Naive thymus-derived CD4-positive, alpha-beta T cell (primary cell): ENCODE measurements around the gene RNASE12. TPM values are rescaled to one million over a fixed set of nuclear protein-coding genes. Genes with fewer than 3 reads are reported as not detected.
"Not testable (repeated sequence)": the region's sequence is repeated elsewhere in the genome, so short reads cannot be mapped to it uniquely, and the experiment has no call there.

Experiments used
- ATAC-seq: fragments of 150-1000 bp; cut with Tn5 transposase; 2 replicates; pipeline ENCODE4 v1.10.0; 2021; ENCODE audit warnings: mild to moderate bottlenecking, moderate library complexity
- CTCF ChIA-PET: fragments of 350-600 bp; sonication (Branson Sonifier 250); formaldehyde crosslinking; loops from one replicate; lab custom pipeline; 2021; ENCODE audit warnings: antibody characterized with exemption; lab: Charles Lee
- POLR2A ChIA-PET: fragments of 350-600 bp; sonication (Branson Sonifier 250); formaldehyde crosslinking; loops from one replicate; lab custom pipeline; 2021; ENCODE audit warnings: antibody characterized with exemption, inconsistent platforms; lab: Charles Lee
- DNase-seq, 9 donors: peaks; one replicate each; pipeline versions ENCODE4 v3.0.0 to v3.0.0-alpha.2; 2020 to 2022; ENCODE audit warnings: mixed read lengths in 1 of 9
- H3K27ac ChIP-seq: one replicate; pipeline ENCODE4 v1.7.0; 2013; ENCODE audit warnings: mild to moderate bottlenecking, low read depth, low read length, moderate library complexity
- H3K27me3 ChIP-seq, 2 donors: one replicate each; pipeline ENCODE4 v1.7.0; 2013; ENCODE audit warnings: low read length in 2 of 2, mild to moderate bottlenecking in 2 of 2, moderate library complexity in 2 of 2; ENCODE audit not compliant: control insufficient read depth in 2 of 2, insufficient read depth in 2 of 2
- H3K36me3 ChIP-seq, 3 experiments: 1 replicate in 2 of 3; 2 replicates in 1 of 3; pipeline ENCODE4 v1.7.0; 2013; ENCODE audit warnings: low read length in 3 of 3, mild to moderate bottlenecking in 3 of 3, moderate library complexity in 1 of 3; ENCODE audit not compliant: insufficient read depth in 3 of 3, control insufficient read depth in 2 of 3
- H3K4me1 ChIP-seq, 2 donors: one replicate each; pipeline ENCODE4 v1.7.0; 2013; ENCODE audit warnings: low read length in 2 of 2, mild to moderate bottlenecking in 2 of 2, moderate library complexity in 1 of 2; ENCODE audit not compliant: control insufficient read depth in 2 of 2, insufficient read depth in 2 of 2
- H3K4me3 ChIP-seq: 2 replicates; pipeline ENCODE4 v1.7.0; 2013; ENCODE audit warnings: mild to moderate bottlenecking, low read length
- H3K9me3 ChIP-seq, 3 experiments: 1 replicate in 2 of 3; 2 replicates in 1 of 3; pipeline ENCODE4 v1.7.0; 2013; ENCODE audit warnings: low read length in 3 of 3; ENCODE audit not compliant: control insufficient read depth in 2 of 3
- H3K27ac Mint-ChIP-seq, 9 donors: one replicate each; pipeline ENCODE4 v1.8.0; 2020 to 2022; ENCODE audit warnings: mixed read lengths in 9 of 9, mild to moderate bottlenecking in 8 of 9, moderate library complexity in 5 of 9, inconsistent platforms in 2 of 9
- H3K27me3 Mint-ChIP-seq, 5 donors: one replicate each; pipeline ENCODE4 v1.8.0; 2021 to 2022; ENCODE audit warnings: mixed read lengths in 5 of 5, mild to moderate bottlenecking in 1 of 5
- H3K36me3 Mint-ChIP-seq, 5 donors: one replicate each; pipeline ENCODE4 v1.8.0; 2020 to 2022; ENCODE audit warnings: mixed read lengths in 5 of 5, mild to moderate bottlenecking in 3 of 5, inconsistent platforms in 1 of 5
- H3K4me1 Mint-ChIP-seq, 7 donors: one replicate each; pipeline ENCODE4 v1.8.0; 2020 to 2022; ENCODE audit warnings: mixed read lengths in 7 of 7, mild to moderate bottlenecking in 3 of 7, inconsistent platforms in 1 of 7
- H3K4me3 Mint-ChIP-seq, 10 donors: one replicate each; pipeline ENCODE4 v1.8.0; 2020 to 2022; ENCODE audit warnings: mild to moderate bottlenecking in 10 of 10, mixed read lengths in 10 of 10, moderate library complexity in 6 of 10, inconsistent platforms in 2 of 10
- H3K9me3 Mint-ChIP-seq, 11 donors: one replicate each; pipeline ENCODE4 v1.8.0; 2020 to 2022; ENCODE audit warnings: mixed read lengths in 11 of 11, mild to moderate bottlenecking in 4 of 11, inconsistent platforms in 1 of 11, moderate library complexity in 1 of 11
- intact Hi-C, 2 donors: fragments of 100-400 bp; cut with micrococcal nuclease; formaldehyde crosslinking; loops; one replicate each; pipeline ENCODE4 v1.15.1; 2023
- polyA plus RNA-seq, 2 donors: library from polyadenylated mRNA; unstranded; fragments of 300-500 nt; fragmentation: Illumina TruSeq; gene quantifications; one replicate each; pipeline ENCODE4 v1.2.3, GENCODE V29; 2021
- total RNA-seq, 6 experiments: library from RNA in 5 of 6; stranded (reverse) in 5 of 6; gene quantifications; 1 replicate in 5 of 6; 2 replicates in 1 of 6; pipeline ENCODE4 v1.2.3 and lab custom pipeline; 2021 to 2026

Gene RNASE12
- total and polyA plus RNA-seq, 7 experiments from 2014 or later: not detected

DNA sequence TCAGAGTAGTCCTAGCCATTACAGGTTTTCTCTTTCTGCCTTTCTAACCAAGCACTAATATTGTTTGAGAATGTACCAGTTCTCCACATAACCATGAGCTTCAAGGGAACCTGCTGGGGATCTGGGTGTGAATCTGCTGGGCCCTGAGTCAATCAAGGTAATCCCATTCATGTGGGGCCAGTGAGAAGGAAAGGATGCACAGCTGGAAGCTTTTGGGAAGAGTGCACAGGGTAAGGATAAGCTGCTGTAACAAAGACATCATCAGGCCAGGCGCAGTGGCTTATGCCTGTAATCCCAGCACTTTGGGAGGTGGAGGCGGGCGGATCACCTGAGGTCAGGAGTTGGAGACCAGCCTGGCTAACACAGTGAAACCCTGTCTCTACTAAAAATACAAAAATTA, 4.5 kb upstream of the RNASE12 start:
- H3K27me3 ChIP-seq, POLR2A ChIA-PET, intact Hi-C loops, H3K27ac Mint-ChIP-seq, H3K36me3 Mint-ChIP-seq, DNase-seq, H3K4me3 ChIP-seq, H3K4me3 Mint-ChIP-seq, H3K9me3 Mint-ChIP-seq, H3K36me3 ChIP-seq, H3K27ac ChIP-seq, H3K4me1 ChIP-seq, CTCF ChIA-PET, ATAC-seq, H3K9me3 ChIP-seq: not testable (repeated sequence)
- Mint-ChIP-seq H3K4me1 (peaks cover 0 to 12% (median 7%) of the 10 kb centered on the region in 7 donors), H3K27me3 (peaks cover 0 to 14% (median 0%) of the 10 kb centered on the region in 5 donors)

DNA sequence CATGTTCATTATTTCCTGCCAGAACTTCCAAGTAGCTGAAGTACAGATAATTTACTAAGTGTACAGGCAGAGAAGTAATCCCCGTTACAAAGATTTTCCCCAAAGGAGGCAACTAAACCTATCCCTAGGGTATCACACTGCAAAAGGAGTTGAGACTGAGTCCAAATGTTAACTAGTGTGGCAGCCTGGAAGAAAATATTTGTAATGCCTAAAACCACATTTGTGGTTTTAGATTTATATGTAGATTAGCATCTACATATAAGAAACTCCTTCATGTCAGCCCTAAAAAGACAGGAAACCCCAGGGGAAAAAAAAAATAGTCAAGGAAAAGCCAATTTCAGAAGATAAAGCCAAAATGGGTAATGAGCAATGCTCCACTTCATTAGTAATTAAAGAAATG, 1.4 kb upstream of the RNASE12 start:
- Mint-ChIP-seq H3K9me3 (peaks cover 0 to 2% (median 0%) of the 10 kb centered on the region in 11 donors), H3K36me3 (no peaks in the 10 kb centered on the region), H3K4me3 (no peak overlapping the region), H3K4me1 (peaks cover 0 to 12% (median 7%) of the 10 kb centered on the region in 7 donors), H3K27ac (no peak overlapping the region), H3K27me3 (peaks cover 0 to 18% (median 3%) of the 10 kb centered on the region in 5 donors)
- H3K27ac ChIP-seq: no peak overlapping the region
- no peaks in the 10 kb centered on the region for H3K27me3 ChIP-seq
- no peak for ATAC-seq
- no peak for DNase-seq
- intact Hi-C loops: no loop called here
- POLR2A ChIA-PET: no interaction called here
- CTCF ChIA-PET: interaction anchor here (0.7 kb wide), 1 partner anchor 179 kb away, joined by 5 read pairs; the partner anchor contains the start of gene TEP1
- no peaks in the 10 kb centered on the region for H3K4me1 ChIP-seq
- no peaks in the 10 kb centered on the region for H3K36me3 ChIP-seq
- no peak overlapping the region for H3K4me3 ChIP-seq
- H3K9me3 ChIP-seq: no peaks in the 10 kb centered on the region

DNA sequence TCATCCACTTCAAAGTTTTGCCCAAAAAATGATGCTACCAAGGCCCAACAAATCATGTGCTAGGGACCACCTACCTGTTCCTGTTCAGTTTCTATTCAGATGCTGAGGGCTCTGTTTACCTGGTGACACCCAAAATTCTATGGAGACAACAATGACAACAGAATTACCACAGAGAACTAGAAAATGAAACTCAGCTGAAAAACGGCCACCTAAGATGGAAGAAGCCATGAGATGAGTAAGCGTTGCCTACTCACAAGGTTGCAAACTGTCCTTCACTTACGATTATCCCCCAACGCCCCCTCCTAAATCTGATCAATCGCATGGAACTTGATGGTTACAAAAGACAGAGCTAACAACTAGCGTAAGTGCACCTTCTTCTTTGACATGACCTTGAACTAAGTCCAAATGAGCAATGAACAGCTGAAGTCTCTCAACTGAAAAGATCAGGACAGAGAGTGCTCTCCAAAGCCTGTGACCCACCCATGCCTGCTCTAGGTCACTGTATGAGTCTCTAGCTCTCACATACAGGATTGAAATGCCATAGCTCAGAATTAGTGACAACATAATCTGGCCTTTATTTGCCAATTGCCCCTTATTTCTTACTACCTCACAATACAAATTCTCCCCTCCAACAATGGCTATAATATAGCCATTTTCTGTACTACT, 3.6 kb downstream of the RNASE12 start, which contains the start of gene RNASE11:
RNASE11 (minus strand) TSS at position 513 of the 666 bp plus-strand sequence.
- Mint-ChIP-seq H3K9me3 (peaks cover 0 to 10% (median 2%) of the 10 kb centered on the region in 11 donors), H3K27ac (peak within 1 kb of the TSS in 2 of 9 donors; percentile 9 to 29), H3K4me3 (no peak within 1 kb of the TSS), H3K36me3 (peaks cover 0 to 6% (median 0%) of the 10 kb centered on the region in 5 donors), H3K4me1 (peaks cover 0 to 8% (median 4%) of the 10 kb centered on the region in 7 donors), H3K27me3 (peaks cover 0 to 22% (median 5%) of the 10 kb centered on the region in 5 donors)
- H3K36me3 ChIP-seq: no peaks in the 10 kb centered on the region
- POLR2A ChIA-PET: interaction anchor here (0.5 kb wide), 1 partner anchor 136 kb away, joined by 3 read pairs; no protein-coding TSS in a partner anchor
- intact Hi-C loops: no loop called here
- no peaks in the 10 kb centered on the region for H3K9me3 ChIP-seq
- no peaks in the 10 kb centered on the region for H3K27me3 ChIP-seq
- no peak within 1 kb of the TSS for H3K4me3 ChIP-seq
- no peak within 1 kb of the TSS for H3K27ac ChIP-seq
- H3K4me1 ChIP-seq: no peaks in the 10 kb centered on the region
- CTCF ChIA-PET: interaction anchor here (0.5 kb wide), 1 partner anchor 285 kb away, joined by 3 read pairs; no protein-coding TSS in a partner anchor
- ATAC-seq (no peak), DNase-seq (no peak)

DNA sequence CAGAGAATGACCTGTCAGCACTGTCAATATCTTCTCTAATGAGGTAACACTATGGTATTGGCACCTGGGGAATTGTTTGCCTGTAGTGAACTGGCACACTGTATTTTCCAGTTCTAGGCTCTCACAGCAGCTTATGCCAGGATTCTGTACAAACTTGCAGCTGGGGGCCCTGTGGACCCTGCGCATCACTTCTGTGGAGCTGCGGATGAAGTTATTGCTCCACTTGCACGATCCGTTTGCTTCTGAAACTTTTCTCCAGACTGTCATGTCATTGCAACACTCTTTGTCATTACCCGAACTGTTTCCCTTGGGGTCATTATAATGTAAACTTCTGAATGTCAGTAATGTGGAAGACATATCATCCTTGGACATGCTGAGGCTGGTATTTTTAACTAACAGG, 7.3 kb downstream of the RNASE12 start:
- H3K4me1 ChIP-seq: no peaks in the 10 kb centered on the region
- POLR2A ChIA-PET: no interaction called here
- no peak for ATAC-seq
- H3K27ac Mint-ChIP-seq: no peak overlapping the region
- H3K9me3 Mint-ChIP-seq: peaks cover 0 to 10% (median 2%) of the 10 kb centered on the region in 11 donors
- no peaks in the 10 kb centered on the region for H3K27me3 ChIP-seq
- no peak overlapping the region for H3K4me3 Mint-ChIP-seq
- no peak overlapping the region for H3K27ac ChIP-seq
- DNase-seq: no peak
- H3K9me3 ChIP-seq: no peaks in the 10 kb centered on the region
- peaks cover 0 to 5% (median 0%) of the 10 kb centered on the region in 7 donors for H3K4me1 Mint-ChIP-seq
- peaks cover 0 to 6% (median 0%) of the 10 kb centered on the region in 5 donors for H3K36me3 Mint-ChIP-seq
- intact Hi-C loops: no loop called here
- peaks cover 0 to 8% (median 5%) of the 10 kb centered on the region in 5 donors for H3K27me3 Mint-ChIP-seq
- no peak overlapping the region for H3K4me3 ChIP-seq
- no peaks in the 10 kb centered on the region for H3K36me3 ChIP-seq
- CTCF ChIA-PET: no interaction called here

DNA sequence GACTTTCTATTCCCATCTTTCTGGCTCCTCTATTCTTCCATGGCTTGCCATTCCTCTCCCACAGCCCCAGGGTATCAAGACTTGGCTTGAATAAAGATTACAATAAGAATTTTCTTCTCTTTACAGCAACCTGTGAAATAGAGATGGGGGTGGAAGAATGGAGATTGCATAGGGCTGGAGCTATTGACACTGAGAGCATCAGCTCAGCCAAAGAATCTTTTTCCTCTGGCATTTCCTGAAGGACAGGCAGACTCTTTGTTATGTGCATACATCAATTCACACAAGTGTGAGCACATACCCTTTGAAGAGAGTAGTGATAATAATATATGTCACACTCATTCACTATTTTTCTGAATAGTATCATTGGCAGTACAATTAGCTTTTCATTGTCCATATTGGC, 8.0 kb downstream of the RNASE12 start:
- ATAC-seq (no peak), DNase-seq (no peak)
- POLR2A ChIA-PET: no interaction called here
- Histone ChIP-seq H3K4me3 (no peak overlapping the region), H3K27ac (no peak overlapping the region), H3K4me1 (no peaks in the 10 kb centered on the region), H3K9me3 (no peaks in the 10 kb centered on the region), H3K36me3 (no peaks in the 10 kb centered on the region), H3K27me3 (no peaks in the 10 kb centered on the region)
- no peak overlapping the region for H3K27ac Mint-ChIP-seq
- CTCF ChIA-PET: interaction anchor here (1.3 kb wide), 1 partner anchor 168 kb away, joined by 3 read pairs; no protein-coding TSS in a partner anchor
- peaks cover 0 to 8% (median 5%) of the 10 kb centered on the region in 5 donors for H3K27me3 Mint-ChIP-seq
- intact Hi-C loops: no loop called here
- no peak overlapping the region for H3K4me3 Mint-ChIP-seq
- peaks cover 0 to 10% (median 2%) of the 10 kb centered on the region in 11 donors for H3K9me3 Mint-ChIP-seq
- H3K36me3 Mint-ChIP-seq: peaks cover 0 to 6% (median 0%) of the 10 kb centered on the region in 5 donors
- H3K4me1 Mint-ChIP-seq: peaks cover 0 to 5% (median 0%) of the 10 kb centered on the region in 7 donors

DNA sequence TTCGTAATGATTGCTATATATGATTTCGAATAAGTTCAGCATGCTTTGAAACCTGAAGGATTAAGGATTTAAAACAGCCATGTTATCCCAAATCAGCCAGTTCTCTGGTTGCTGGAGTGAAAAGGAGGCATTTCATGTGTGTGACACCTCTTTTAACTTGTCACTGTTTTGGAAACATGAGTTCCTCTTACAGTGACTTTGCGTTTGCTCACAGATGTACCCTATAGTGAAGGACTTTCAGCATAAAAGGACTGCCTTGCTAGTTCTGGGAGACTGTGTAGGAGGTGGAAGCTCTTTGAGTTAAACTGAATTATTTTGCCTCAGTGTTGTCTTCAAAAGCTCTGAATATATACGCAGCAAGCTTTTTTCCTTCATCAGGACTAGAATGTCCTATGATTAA, 10.9 kb downstream of the RNASE12 start:
- no peak for ATAC-seq
- intact Hi-C loops: no loop called here
- DNase-seq: no peak
- no peaks in the 10 kb centered on the region for H3K4me1 ChIP-seq
- ChIA-PET CTCF (no interaction called here), POLR2A (no interaction called here)
- no peak overlapping the region for H3K27ac ChIP-seq
- no peaks in the 10 kb centered on the region for H3K36me3 ChIP-seq
- Mint-ChIP-seq H3K27me3 (peaks cover 0 to 4% (median 0%) of the 10 kb centered on the region in 5 donors), H3K36me3 (no peaks in the 10 kb centered on the region), H3K4me1 (no peaks in the 10 kb centered on the region), H3K27ac (no peak overlapping the region), H3K9me3 (peaks cover 0 to 2% (median 0%) of the 10 kb centered on the region in 11 donors), H3K4me3 (no peak overlapping the region)
- H3K4me3 ChIP-seq: no peak overlapping the region
- H3K9me3 ChIP-seq: no peaks in the 10 kb centered on the region
- no peaks in the 10 kb centered on the region for H3K27me3 ChIP-seq
